ENCODE data around the gene CASTOR2. TPM values are rescaled to one million over a fixed set of nuclear protein-coding genes. Genes with fewer than 3 reads are reported as not detected.
"Not testable (repeated sequence)": the region's sequence is repeated elsewhere in the genome, so short reads cannot be mapped to it uniquely, and the experiment has no call there.

CASTOR2 gene
- total RNA-seq, 2 experiments from 2014 or later = 3.1 to 3.6 TPM

GRCh38 chr7:74993121-74993520, 28.6 kb downstream of the CASTOR2 start:
- ChIA-PET POLR2A (no interaction called here), CTCF (no interaction called here)
- Mint-ChIP-seq H3K36me3 (ENCODE audit: low read depth) (no peaks in the 10 kb centered on the region), H3K27ac (no peak overlapping the region), H3K9me3 (no peaks in the 10 kb centered on the region), H3K4me3 (no peak overlapping the region), H3K27me3 (no peaks in the 10 kb centered on the region), H3K4me1 (ENCODE audit: low read depth) (no peaks in the 10 kb centered on the region)
- H3K36me3 ChIP-seq (ENCODE audit: insufficient read depth, low read length) = no peaks in the 10 kb centered on the region
- DNase-seq (no peak), ATAC-seq (ENCODE audit: poor library complexity) (no peak)
- intact Hi-C loops (cut with DNase I, micrococcal nuclease) = no loop called here
- no peak overlapping the region for H3K4me3 ChIP-seq (ENCODE audit: low read length)
- no peaks in the 10 kb centered on the region for H3K9me3 ChIP-seq (ENCODE audit: control insufficient read depth in 1 of 2, insufficient read depth in 1 of 2, low read length in 2 of 2)
- no peak for TF ChIP-seq CTCF (IDR thresholded peaks at IDR 0.05)
- no peaks in the 10 kb centered on the region for H3K4me1 ChIP-seq (ENCODE audit: insufficient read depth, low read length)
- H3K27me3 ChIP-seq (ENCODE audit: control insufficient read depth in 1 of 2, insufficient read depth in 2 of 2, low read length in 2 of 2) = no peaks in the 10 kb centered on the region
- H3K27ac ChIP-seq (ENCODE audit: low read depth in 1 of 2, low read length in 2 of 2) = no peak overlapping the region

GRCh38 chr7:74994869-74995543, 30.5 kb downstream of the CASTOR2 start:
- H3K36me3 Mint-ChIP-seq (ENCODE audit: low read depth); H3K4me3 Mint-ChIP-seq; H3K4me3 ChIP-seq (ENCODE audit: low read length); H3K36me3 ChIP-seq (ENCODE audit: insufficient read depth, low read length); H3K27me3 Mint-ChIP-seq; DNase-seq; CTCF ChIA-PET; intact Hi-C loops (cut with DNase I, micrococcal nuclease); POLR2A ChIA-PET; H3K4me1 ChIP-seq (ENCODE audit: insufficient read depth, low read length); H3K9me3 ChIP-seq (ENCODE audit: control insufficient read depth in 1 of 2, insufficient read depth in 1 of 2, low read length in 2 of 2); H3K27ac ChIP-seq (ENCODE audit: low read depth in 1 of 2, low read length in 2 of 2); H3K27ac Mint-ChIP-seq; H3K27me3 ChIP-seq (ENCODE audit: control insufficient read depth in 1 of 2, insufficient read depth in 2 of 2, low read length in 2 of 2); ATAC-seq (ENCODE audit: poor library complexity); H3K9me3 Mint-ChIP-seq; H3K4me1 Mint-ChIP-seq (ENCODE audit: low read depth): not testable (repeated sequence)

GRCh38 chr7:74996361-74996760, 31.9 kb downstream of the CASTOR2 start:
- H3K36me3 Mint-ChIP-seq (ENCODE audit: low read depth); H3K27ac ChIP-seq (ENCODE audit: low read depth in 1 of 2, low read length in 2 of 2); H3K4me1 Mint-ChIP-seq (ENCODE audit: low read depth); H3K4me3 Mint-ChIP-seq; H3K4me3 ChIP-seq (ENCODE audit: low read length); intact Hi-C loops (cut with DNase I, micrococcal nuclease); H3K27me3 ChIP-seq (ENCODE audit: control insufficient read depth in 1 of 2, insufficient read depth in 2 of 2, low read length in 2 of 2); H3K9me3 Mint-ChIP-seq; H3K9me3 ChIP-seq (ENCODE audit: control insufficient read depth in 1 of 2, insufficient read depth in 1 of 2, low read length in 2 of 2); ATAC-seq (ENCODE audit: poor library complexity); H3K27me3 Mint-ChIP-seq; H3K27ac Mint-ChIP-seq; H3K36me3 ChIP-seq (ENCODE audit: insufficient read depth, low read length); CTCF ChIA-PET; DNase-seq; H3K4me1 ChIP-seq (ENCODE audit: insufficient read depth, low read length); POLR2A ChIA-PET: not testable (repeated sequence)

GRCh38 chr7:74997811-74998210, 33.3 kb downstream of the CASTOR2 start:
- H3K4me1 Mint-ChIP-seq (ENCODE audit: low read depth); ATAC-seq (ENCODE audit: poor library complexity); POLR2A ChIA-PET; H3K4me3 Mint-ChIP-seq; DNase-seq; H3K9me3 Mint-ChIP-seq; H3K36me3 Mint-ChIP-seq (ENCODE audit: low read depth); CTCF ChIA-PET; H3K4me1 ChIP-seq (ENCODE audit: insufficient read depth, low read length); intact Hi-C loops (cut with DNase I, micrococcal nuclease); H3K9me3 ChIP-seq (ENCODE audit: control insufficient read depth in 1 of 2, insufficient read depth in 1 of 2, low read length in 2 of 2); H3K27me3 ChIP-seq (ENCODE audit: control insufficient read depth in 1 of 2, insufficient read depth in 2 of 2, low read length in 2 of 2); H3K27me3 Mint-ChIP-seq; H3K36me3 ChIP-seq (ENCODE audit: insufficient read depth, low read length); H3K27ac ChIP-seq (ENCODE audit: low read depth in 1 of 2, low read length in 2 of 2); H3K4me3 ChIP-seq (ENCODE audit: low read length); H3K27ac Mint-ChIP-seq: not testable (repeated sequence)

- H3K4me3 ChIP-seq (ENCODE audit: low read length); H3K27ac ChIP-seq (ENCODE audit: low read depth in 1 of 2, low read length in 2 of 2); H3K9me3 ChIP-seq (ENCODE audit: control insufficient read depth in 1 of 2, insufficient read depth in 1 of 2, low read length in 2 of 2); CTCF ChIA-PET; ATAC-seq (ENCODE audit: poor library complexity); POLR2A ChIA-PET; H3K36me3 Mint-ChIP-seq (ENCODE audit: low read depth); H3K27me3 ChIP-seq (ENCODE audit: control insufficient read depth in 1 of 2, insufficient read depth in 2 of 2, low read length in 2 of 2); H3K36me3 ChIP-seq (ENCODE audit: insufficient read depth, low read length); H3K4me1 ChIP-seq (ENCODE audit: insufficient read depth, low read length); H3K4me3 Mint-ChIP-seq; DNase-seq; H3K4me1 Mint-ChIP-seq (ENCODE audit: low read depth); intact Hi-C loops (cut with DNase I, micrococcal nuclease); H3K27me3 Mint-ChIP-seq; H3K27ac Mint-ChIP-seq; H3K9me3 Mint-ChIP-seq: not testable (repeated sequence)
Observed at GRCh38 chr7:75001356-75001755, 36.9 kb downstream of the CASTOR2 start.

Data from CD4-positive, alpha-beta T cell (primary cell).